PC-3 (cell line): ENCODE results near the gene CILP.

ENCODE experiments used
- CTCF ChIP-seq: fragments of 300-600 bp; sonication (generic); conservative IDR thresholded peaks from 2 replicates; pipeline ENCODE4 v1.5.1; 2017; ENCODE audit warnings: antibody characterized with exemption, low read depth, mild to moderate bottlenecking, low read length
- EZH2 ChIP-seq: fragments of 300-600 bp; sonication (generic); IDR thresholded peaks from one replicate; pipeline ENCODE4 v1.6.1; 2017; ENCODE audit warnings: antibody characterized with exemption, mild to moderate bottlenecking, low read length; ENCODE audit not compliant: unreplicated experiment
- EZH2phosphoT487 ChIP-seq: fragments of 300-600 bp; sonication (generic); IDR thresholded peaks from 2 replicates; pipeline ENCODE4 v1.6.1; 2018; ENCODE audit warnings: mild to moderate bottlenecking, antibody characterized with exemption, low read length, borderline replicate concordance

DNA sequence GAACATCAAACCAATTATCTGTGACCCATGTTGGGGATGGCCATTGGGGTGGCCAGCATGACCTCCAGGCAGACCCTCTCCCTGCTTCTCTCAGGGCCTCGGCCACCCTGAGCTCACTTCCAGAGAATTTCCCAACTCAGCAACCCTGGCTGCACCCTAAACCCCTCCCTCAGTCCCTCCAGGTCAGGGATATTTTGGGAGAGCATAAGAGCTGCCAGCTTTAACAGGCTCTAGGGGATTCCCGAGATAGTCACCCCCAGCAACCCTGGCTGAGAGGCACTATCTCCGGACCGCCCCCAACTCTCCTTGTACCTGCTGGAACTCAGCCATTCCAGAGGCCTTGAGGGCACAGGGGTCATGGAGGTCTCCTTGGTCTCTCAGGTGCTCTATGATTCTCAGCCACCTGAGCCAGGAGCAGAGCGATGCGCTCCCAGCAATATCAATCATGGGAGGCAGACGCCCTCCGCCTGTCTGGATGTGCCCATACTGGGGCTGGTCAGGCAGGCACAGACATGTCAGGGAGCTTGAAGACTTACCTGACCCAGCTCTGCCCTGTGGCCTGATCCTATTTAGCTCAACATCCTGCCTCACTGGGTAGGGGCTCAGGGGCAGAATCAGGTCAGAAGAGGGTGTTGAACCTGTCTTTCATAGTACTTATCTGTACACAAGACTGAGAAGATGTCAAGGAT lies 34.9 kb upstream of the CILP start:
- no peak for TF ChIP-seq CTCF
- no peak for TF ChIP-seq EZH2phosphoT487
- no peak for TF ChIP-seq EZH2
